GM12872 (cell line): ENCODE data around the gene RIT2.

ENCODE experiments used
- TF ChIP-seq, protein P1 (sequence below): IDR thresholded peaks from 3 replicates; pipeline ENCODE4 v1.5.1; 2011; ENCODE audit warnings: low read depth, mild to moderate bottlenecking, low read length, moderate library complexity; ENCODE audit not compliant: insufficient read depth

The RIT2 gene

DNA sequence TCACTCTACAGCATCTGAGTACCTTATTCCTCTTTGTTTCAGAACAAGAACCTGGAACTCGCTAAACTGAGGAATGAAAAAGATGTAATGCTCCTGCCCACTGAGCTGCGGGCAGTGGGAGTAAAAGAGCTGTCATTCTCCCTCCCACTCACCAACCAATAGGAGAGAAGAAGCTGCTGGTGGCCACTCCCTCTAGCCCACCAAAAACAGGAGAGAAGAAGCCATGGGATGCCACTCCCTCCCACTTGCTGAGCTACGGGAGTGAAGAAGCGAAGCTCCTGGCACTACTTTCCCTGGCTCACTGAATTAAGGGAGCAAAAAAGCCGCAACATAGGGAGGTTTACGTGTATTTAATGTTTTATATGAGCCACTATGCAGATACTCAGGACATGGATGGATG lies 53.7 kb downstream of the RIT2 start:
- TF ChIP-seq, protein P1, sequence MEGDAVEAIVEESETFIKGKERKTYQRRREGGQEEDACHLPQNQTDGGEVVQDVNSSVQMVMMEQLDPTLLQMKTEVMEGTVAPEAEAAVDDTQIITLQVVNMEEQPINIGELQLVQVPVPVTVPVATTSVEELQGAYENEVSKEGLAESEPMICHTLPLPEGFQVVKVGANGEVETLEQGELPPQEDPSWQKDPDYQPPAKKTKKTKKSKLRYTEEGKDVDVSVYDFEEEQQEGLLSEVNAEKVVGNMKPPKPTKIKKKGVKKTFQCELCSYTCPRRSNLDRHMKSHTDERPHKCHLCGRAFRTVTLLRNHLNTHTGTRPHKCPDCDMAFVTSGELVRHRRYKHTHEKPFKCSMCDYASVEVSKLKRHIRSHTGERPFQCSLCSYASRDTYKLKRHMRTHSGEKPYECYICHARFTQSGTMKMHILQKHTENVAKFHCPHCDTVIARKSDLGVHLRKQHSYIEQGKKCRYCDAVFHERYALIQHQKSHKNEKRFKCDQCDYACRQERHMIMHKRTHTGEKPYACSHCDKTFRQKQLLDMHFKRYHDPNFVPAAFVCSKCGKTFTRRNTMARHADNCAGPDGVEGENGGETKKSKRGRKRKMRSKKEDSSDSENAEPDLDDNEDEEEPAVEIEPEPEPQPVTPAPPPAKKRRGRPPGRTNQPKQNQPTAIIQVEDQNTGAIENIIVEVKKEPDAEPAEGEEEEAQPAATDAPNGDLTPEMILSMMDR: no peak

DNA sequence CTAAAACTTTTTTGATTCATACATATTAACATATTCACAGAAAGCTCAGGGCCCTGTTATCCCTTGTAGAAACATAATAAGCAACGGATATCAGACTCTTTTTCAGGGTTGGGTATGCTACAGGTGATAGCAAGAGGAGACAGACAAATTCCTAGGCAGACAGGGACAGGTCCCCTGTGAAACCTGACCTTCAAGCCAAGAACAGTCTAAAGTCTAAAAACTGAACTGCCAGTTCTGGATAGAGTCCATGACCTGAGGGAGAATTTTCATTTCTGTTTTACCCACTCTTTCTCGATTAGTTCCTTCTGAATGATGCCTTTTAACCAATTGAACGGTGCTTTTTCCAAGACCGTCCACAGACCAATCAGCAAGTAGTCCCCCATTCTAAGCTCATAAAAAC lies 54.2 kb downstream of the RIT2 start:
- TF ChIP-seq, protein P1: no peak

GRCh38 chr18:43060020-43060419 lies 55.5 kb downstream of the RIT2 start:
- TF ChIP-seq, protein P1: no peak

DNA sequence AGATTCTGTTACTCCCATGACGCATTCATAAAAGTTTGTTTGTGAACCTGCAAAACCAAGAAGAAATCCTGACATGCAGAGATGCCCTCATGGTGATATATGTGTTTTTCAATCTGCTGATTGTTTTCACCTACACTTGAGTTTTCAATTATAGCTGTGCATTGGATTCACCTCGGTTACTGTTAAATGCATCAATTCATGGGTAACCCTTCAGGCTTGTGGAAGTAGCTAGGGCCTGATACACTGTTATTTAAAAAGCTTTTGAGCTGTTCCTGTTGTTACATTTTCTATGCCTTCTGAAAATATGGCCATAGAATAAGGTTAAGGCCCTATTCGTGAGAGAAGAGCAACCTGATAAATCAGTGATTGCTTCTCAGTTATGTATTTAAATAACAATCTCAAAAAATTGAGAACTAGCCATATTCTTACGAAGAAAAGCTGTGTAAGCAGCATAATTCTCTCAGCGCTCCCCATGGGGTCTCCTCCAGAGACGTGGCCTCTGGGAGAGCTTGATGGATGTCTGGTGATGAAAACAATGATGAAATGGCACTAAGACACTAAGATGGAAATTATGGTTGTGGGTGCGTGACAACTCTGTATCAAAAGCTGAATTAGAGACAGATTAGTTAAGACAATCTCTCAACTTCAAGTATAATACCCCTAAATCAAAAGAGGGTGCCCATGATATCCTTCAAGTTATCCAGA lies 60.5 kb downstream of the RIT2 start:
- TF ChIP-seq, protein P1: no peak

GRCh38 chr18:43049021-43049420 lies 66.5 kb downstream of the RIT2 start:
- TF ChIP-seq, protein P1: no peak

- TF ChIP-seq, protein P1: no peak
Measured at GRCh38 chr18:43046322-43046721, 69.2 kb downstream of the RIT2 start.

DNA sequence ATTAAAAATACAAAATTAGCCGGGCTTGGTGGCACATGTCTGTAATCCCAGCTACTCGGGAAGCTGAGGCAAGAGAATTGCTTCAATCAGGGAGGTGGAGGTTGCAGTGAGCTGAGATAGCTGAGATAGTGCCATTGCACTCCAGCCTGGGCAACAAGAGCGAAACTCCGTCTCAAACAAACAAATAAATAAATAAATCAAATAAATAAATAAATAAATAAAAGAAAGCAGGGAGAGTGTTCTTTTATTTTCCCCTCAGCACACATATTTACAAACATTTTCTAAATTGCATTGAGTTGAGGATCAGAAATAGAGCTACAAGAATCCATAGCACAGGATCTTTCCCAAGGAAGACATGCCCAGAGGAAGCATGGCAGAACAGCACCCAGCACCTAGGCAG lies 71.9 kb downstream of the RIT2 start:
- TF ChIP-seq, protein P1: no peak

GRCh38 chr18:43040281-43040680 lies 75.2 kb downstream of the RIT2 start:
- TF ChIP-seq, protein P1: no peak
